ENCODE measurements around the gene RPS6KA5.
"Not testable (repeated sequence)": the region's sequence is repeated elsewhere in the genome, so short reads cannot be mapped to it uniquely, and the experiment has no call there.

RPS6KA5 gene

DNA sequence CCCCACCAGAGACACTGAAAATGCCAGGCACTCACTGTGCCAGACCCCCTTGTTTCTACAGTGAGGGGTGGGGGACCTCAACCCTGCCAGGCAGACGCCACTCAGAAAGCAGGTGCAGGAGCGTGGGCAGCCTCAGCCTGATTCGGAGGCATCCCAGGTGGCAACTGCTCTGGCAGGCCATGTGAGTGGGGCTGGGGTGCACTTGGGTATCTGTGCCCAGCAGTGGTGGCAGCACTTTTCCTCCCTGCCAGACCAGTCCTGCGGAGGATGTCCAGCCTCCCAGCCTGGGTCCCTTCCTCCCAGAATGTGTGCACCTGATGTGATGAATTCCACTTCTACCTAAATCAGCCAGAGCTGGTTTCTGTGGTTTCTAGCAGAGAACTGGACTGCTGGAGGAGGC lies 230.8 kb downstream of the RPS6KA5 start:
- no peak for DNase-seq (ENCODE audit: low spot score)

DNA sequence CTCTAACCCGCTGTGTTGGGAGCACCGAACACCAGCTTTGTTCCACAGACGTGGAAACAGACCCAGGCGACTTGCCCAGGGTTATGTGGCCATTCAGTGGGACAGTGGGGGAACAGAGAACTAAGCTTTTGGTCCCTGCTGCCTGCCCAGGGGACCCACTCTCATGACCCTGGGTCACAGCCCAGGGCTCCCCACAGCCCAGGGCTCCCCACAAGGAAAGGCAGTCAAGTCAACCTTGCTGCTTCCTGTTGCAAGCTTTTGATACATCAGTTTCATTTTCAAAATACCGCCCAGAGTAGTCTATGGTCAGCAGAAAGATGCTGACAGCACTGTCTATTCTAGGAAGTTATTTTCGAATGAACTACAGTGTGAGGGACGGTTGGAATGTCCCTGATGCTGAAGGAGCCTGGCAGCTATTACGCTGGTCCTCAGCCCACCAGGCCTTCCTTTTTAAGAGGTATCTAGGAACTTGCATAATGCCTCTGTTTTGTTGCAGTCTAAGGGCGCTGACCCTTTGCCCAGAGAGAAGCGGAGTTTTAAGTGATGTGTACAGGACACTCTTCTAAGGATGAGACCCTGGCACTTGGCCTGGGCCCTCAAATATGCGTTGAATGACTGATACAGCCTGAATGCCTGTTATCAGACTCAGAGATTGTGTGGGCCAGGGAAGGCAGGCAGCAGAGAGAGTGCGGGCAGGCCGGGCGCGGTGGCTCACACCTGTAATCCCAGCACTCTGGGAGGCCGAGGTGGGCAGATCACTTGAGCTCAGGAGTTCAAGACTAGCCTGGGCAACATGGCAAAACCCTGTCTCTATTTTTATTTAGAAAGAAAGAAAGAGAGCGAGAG lies 231.6 kb downstream of the RPS6KA5 start:
- DNase-seq (ENCODE audit: low spot score): no peak

DNA sequence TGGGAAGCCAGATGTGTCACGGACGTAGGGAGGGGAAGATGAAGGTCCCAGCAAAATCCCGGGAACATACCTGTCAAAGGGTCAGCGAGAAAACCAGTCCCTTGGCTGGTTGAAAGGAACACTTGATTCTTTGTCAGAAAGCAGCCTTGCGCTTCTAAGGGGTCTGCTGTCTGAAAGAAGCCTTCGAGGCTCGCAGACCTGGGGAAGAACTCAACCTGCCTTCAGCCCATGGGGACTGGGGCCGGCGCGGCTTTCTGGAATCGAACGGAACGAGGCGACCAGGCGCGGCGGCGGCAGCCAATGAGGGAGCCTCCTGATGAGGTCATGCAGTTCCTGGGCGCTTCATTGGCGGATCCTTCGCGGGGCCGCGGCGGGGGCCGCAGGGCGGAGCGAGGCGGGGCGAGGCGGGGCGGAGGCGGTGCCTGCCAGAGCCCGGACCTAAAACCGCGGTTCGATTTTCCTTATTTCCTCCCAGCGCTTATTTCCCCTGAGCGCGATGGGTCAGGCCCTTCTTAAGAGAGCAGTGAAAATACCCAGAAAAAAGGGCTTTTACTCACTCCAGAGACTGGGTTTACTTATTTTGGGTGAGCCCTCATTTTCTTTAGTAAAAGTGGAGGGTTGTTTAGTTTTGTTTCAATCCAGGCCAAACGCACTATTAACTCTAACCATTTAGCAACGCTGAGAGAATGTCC lies 232.4 kb downstream of the RPS6KA5 start:
- peak; percentile 99 for DNase-seq (ENCODE audit: low spot score)

DNA sequence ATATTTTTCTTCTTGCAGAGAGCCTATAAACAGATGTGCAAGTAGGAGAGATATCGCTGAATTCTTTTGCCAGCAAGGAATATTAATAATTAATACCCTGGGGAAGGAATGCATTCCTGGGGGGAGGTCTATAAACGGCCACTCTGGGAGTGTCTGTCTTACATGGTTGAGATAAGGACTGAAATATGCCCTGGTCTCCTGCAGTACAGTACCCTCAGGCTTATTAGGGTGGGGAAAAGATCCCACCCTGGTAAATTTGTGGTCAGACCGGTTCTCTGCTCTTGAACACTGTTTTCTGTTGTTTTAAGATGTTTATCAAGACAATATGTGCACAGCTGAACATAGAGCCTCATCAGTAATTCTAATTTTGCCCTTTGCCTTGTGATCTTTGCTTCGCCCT lies 236.9 kb downstream of the RPS6KA5 start:
- DNase-seq (ENCODE audit: low spot score): not testable (repeated sequence)

DNA sequence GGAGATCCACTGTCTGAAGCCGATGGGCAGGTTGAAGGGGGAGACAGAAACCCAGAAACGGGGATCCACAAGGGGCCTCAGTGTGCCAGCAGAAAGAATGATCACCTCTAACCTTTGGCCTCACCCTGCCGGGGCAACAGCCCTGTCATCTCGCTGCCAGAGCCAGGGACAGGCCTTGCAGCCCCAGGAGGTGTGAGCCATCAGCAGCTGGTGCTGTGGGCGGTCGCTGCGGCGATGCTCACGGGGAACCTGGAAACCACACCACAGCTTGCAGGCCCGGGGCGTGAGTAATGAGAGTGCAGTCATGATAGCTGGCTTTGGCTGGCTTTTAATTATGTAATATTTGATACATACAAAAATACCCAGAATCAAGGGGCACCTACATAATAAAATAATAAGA lies 239.5 kb downstream of the RPS6KA5 start:
- peak; percentile 40 for DNase-seq (ENCODE audit: low spot score)

DNA sequence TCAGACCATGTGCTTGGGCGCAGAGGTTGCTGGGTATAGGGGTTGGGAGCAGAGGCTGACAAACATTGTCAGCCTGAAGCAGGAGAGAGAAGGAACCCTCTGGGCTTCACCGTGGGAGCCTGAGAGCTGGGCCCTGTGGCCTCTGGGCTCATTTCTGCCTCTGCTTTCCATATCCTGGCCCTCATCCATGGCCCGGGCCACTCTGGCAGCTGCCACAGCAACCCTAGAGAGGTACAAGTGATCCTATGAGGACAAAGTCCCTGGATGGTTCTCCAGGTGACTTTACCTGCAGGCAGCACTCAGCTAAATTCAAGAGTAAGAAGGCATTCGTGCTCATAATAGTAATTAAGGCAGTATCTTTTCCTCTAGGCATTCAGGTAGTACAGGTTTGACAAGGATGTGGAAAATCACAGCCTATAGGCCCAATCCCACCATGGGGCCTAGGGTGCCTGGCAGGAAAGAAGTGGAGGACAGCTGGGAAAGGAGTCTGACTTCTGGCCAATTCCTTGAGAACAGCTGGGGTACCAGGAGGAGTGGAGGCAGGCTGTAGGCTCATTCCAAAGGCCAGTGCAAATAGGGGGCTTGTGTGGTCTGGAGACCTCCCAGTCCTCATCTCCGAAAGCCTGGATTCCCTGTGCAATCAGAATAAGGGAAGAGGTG lies 240.6 kb downstream of the RPS6KA5 start:
- DNase-seq (ENCODE audit: low spot score): no peak

DNA sequence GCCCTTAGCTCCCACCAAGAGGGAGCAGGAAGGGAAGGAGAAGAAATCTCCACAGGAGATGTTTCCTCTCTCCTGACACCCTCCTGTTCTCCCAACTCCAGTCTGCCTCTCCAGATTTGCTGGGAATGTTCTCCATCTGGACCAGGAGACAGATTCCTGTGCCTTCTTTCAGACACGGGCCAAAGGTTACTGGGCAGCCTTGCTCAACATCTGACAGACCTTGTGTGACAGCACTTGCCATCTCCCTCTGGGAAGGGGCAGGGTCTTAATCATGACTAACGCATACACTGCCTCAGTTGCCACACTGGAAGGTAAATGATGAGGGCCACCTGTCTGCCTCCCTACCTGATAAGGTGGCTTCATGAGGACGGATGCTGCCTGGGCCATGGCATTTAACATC lies 241.7 kb downstream of the RPS6KA5 start:
- no peak for DNase-seq (ENCODE audit: low spot score)

DNA sequence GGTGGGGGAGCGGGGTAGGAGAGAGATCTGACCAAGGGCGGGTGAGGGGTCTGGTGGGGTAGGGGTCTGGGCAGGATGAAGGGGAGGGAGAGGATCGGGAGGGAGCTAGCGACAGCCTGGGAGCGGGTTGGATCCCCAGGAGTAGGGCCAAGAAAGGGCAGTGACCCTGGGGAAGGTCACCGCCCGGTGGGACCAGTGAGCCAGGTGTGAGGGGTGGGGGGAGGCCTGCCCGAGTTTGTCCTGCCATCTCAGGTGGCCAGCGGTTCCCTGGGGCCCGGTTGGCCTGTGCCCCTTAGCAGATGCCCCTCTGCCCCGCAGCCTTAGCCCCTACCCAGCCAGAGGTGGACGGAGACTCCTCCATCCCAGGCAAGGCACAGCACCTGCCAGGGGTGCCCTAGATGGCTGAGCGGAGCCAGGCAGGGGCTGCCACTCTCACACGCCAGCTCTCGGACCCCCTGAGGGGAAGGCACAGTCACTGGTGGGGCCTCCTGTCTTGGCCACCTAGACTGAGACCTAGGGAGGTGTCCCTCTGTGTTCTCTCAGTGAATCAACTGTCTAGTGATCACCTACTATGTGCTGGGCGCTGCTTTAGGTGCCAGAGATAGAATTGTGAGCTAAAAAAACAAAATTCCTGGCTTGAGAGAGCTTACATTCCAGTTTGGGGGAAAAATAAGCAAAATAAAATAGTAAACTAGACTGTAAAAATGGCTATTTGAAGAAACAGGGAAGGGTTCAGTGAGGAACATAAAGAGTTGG lies 243.6 kb downstream of the RPS6KA5 start:
- no peak for DNase-seq (ENCODE audit: low spot score)

DNA sequence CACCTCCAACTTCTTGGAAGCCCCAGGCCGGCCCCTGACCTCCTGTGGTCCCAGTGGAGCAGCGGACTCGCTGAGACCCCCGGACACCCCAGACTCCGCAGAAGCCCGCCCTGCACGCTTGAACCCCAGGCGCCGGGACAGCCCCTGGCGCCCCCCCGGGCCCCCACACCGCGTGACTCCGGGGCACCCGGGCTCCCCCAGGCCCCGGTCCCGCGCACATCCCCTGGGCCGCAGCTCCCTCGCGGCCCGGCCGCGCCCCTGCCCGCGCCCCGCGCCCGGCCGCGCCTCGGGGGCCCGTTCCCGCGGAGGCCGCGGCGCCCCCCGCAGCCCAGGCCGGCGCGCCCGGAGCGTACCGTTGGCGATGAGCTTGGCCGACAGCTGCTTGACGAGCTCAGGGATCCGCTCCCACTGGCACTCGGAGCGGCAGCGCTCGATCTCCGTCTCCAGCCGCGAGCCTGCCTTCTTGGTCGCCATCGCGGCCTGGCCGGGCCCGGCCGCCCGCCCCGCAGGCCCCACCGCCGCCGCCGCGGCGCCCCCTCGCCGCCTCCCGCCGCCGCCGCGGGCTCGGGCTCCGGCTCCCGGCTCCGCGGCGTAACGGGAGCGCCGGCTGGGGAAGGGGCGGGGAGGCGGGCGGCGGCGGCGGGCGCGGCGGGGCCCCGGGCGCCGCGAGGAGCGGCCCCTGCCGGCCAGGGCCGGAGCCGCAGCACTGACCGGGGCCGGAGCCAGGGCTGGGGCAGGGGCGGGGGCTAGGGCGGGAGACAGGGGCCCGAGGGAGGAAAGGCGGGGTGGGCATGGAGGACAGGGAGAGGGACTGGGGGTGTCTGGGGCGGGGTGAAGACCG lies 244.4 kb downstream of the RPS6KA5 start, which contains the start of gene TTC7B:
TSS of gene TTC7B (minus strand) at position 609 of the 841 bp plus-strand sequence. CDS start at position 474, 135 bp downstream.
- DNase-seq (ENCODE audit: low spot score): peak; percentile 96

DNA sequence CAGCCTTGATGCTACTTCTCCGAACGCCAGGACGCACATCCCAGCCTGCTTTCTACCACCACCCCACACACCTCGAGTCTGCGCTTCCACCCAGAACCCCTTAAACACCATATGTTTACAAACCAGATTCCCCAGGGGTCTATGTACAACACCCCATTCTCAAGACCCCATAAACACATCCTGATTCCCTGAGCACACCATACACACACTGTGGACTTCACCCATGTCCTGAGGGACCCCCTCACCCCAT lies 244.9 kb downstream of the RPS6KA5 start:
- no peak for DNase-seq (ENCODE audit: low spot score)

DNA sequence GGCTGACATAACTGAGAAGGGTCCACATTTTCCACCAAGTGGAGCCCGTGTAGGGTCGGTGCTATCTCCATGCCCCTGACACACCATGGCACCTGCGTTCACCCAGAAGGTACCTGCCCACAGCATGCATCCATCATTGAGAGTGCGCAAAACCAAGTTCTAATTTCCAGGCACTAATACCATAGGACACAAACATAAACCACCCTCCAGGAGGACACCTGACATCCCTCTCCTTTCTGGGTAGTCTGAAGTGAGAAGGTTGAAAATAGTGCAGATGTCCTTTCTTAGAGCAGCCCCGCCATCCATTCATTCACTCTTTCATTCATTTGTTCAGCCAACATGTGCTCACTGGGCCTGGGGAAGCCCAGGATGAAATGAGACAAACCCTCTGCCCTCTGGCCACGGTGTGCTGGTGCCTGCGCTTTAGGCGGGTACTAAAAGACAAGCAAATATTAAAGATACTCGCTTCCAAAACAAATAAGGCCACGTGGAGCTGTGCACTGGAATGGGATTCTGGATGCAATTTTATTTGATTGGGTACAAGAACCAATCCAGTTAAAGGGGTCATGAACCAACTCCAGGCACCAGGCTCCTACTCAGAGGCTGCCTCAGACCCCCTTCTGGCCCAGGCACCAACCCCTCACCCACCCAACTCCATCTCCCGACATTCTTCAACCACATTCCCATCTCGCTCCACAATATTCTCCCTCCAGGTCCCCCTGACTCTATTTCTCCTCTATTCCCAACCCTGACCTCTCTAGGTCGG lies 245.5 kb downstream of the RPS6KA5 start:
- DNase-seq (ENCODE audit: low spot score): no peak

DNA sequence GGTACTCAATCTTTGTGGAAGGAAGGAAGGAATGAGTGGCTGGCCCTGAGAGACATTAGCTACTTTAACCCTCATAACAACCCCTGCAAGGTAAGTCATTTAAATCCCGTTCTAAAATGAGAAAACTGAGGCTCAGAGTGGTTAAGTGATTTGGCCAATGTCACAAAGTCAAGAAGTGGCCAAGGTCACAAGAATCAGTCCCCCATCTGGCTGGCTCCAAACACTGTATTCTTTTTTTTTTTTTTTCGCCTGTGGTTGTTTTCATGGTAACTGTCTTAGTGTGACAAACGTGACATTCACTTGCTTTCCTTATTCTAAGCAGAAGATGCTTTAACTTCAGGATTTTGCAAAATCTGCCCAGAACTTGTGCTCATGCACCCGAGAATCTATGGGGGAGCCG lies 247.0 kb downstream of the RPS6KA5 start:
- no peak for DNase-seq (ENCODE audit: low spot score)

DNA sequence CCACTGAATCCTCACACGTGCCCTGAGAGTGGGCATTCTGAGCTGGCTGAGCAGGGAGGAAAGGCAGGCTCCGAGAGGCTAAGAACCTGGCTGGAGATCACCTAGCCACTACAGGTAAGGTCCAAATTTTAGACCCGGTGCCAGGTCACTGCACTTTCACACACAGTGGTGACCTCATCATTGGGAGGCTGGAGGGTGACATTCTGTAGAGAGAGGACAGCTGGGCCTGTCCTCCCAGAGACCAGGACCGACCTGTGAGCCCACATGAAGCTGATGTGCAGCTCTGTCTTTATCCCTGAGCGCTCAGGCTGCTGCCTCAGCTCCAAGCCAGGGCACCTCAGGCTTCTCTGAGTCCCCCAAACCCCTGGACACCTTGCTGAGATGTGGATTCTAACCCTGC lies 248.3 kb downstream of the RPS6KA5 start:
- DNase-seq (ENCODE audit: low spot score): no peak

DNA sequence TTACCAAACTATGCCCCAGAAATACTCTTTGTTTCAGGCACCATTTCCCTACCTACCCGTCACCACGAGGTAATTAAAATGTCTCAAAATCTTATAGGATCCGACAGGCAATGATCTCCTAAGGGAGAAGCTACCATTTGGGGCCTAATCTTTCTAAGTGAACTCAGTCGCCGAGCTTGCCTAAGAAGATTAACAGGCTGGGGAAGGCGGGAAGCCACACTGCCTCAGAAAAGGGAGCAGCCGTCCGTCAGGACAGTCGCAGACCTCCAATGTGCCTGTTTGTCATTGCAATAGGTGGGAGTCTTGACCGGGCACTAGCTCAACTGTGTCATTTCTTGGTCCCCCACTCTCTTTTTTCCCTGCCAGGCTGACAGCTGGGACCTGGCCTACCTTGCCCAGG lies 248.8 kb downstream of the RPS6KA5 start:
- no peak for DNase-seq (ENCODE audit: low spot score)

DNA sequence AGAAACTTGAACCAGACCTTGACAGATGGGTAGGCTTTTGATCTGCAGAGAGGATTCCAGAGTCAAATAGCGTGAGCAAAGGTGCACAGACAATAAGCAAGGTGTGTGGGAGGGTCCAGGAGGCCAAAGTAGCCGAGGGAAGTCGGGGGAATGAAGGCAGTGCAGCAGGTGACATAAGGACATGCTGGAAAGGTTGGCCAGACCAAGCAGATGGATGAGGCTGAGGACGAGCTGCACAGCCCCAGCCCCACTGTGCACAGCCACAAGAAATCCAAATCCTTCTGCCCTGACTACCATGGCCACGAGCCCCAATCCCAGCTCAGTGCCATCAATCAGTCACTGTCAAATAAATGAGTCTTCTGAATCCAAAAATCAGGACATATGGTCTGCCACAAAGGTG lies 249.6 kb downstream of the RPS6KA5 start:
- no peak for DNase-seq (ENCODE audit: low spot score)

DNA sequence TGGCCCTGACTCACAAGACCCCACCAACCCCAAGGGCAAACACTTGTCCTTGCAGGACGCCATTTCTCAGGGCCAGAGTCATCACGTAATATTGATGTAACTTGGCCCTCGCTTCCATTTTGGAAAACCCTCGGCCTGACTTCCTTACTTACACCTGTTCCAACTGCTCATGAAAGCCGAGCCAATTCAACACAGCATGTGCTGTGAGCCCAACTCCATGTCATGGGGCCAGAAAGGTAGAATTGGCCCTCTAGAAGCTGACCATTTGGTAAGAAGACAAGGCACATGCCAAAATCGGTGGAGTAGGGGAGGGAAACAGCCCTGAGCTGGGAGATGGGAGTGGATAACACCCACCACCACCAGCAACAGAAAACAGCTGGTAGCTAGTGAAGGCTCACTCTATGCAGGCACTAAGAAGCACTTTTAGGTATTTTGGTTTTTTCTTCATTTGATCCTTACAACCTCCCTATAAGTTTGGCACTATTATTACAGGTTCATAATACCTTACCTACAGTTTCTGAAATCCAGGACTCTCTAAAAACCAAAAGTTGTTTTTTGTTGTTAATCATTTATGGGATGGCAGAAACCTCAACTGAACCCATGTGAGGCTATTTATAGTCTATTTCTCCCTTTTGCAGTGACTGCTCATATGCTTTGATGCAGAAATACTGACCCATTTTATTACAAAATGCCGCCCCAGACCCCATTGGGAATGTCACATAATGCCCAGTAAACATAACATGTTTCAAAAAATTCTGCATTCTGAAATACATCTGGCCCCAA lies 250.7 kb downstream of the RPS6KA5 start:
- no peak for DNase-seq (ENCODE audit: low spot score)

DNA sequence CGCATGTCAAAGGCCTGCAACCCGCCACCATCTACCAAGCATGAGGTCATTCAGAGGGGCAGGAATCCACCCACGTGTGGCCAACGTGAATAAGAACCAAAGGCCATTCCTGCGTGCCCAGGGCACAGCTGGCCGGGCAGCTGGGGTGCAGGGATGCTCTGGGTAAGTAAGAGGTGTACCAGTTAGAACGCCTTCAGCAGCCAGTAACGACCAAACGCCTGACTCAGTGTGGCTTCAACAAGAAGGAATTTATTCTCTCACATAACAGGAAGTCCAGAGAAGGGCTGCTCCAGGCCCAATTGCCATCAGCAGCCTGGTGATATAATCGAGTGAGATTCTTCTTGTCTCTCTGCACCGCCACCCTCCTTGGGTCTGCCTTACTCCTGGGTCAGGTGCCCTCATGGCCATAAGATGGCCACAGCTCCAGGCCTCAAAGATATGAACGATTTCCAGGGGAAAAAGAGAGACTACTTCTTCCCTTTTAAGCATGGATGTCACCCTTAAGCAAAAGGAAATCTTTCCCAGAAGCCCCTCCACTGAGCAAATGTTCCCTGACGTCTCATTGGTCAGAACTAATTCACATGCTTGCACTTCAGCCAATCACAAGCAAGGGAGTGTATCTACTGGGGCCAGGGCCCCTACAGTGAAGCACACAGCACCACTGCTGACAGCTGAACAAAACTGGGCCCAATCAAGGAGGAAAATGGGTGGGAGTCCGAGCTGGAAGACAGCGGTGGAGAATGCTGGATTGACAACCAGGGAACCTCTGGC lies 251.5 kb downstream of the RPS6KA5 start:
- DNase-seq (ENCODE audit: low spot score): no peak

DNA sequence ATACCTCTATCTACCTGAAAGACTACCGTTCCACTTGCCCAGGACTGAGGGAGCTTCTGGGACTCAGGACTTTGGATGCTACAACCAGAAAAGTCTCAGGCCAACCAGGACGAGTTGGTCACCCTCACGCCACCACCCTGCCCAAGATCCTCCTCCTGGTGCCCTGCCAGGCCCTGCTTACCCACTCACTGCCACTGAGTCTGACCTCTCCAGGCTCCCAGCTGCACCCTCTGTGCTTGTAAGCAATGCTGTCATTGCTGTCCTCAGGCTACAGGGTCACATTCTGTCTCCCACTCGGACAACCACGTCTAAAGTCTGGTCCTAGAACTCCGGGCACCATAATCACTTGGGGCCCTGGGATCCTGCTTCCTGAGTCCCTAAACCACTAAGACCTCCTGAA lies 253.4 kb downstream of the RPS6KA5 start:
- DNase-seq (ENCODE audit: low spot score): no peak
